ENCODE results near the gene SLC25A23.
A peak's percentile ranks its signal among the peaks of the same experiment; 100 is the strongest.

Gene SLC25A23

GRCh38 chr19:6424939-6425731 is 34.5 kb downstream of the SLC25A23 start:
- DNase-seq (ENCODE audit: low read depth), result peak; percentile 100

- DNase-seq (ENCODE audit: low read depth), result no peak
Observed at GRCh38 chr19:6424195-6424938, 35.2 kb downstream of the SLC25A23 start, which contains the start of gene KHSRP. KHSRP (minus strand) TSS chr19:6424811; CDS start chr19:6424701, 110 bp downstream.

GRCh38 chr19:6423499-6424194 is 35.9 kb downstream of the SLC25A23 start:
- peak; percentile 10 for DNase-seq (ENCODE audit: low read depth)

- DNase-seq (ENCODE audit: low read depth), result no peak
Observed at GRCh38 chr19:6421075-6422014, 38.2 kb downstream of the SLC25A23 start.

GRCh38 chr19:6418562-6418932 is 41.0 kb downstream of the SLC25A23 start:
- DNase-seq (ENCODE audit: low read depth), result no peak

- no peak for DNase-seq (ENCODE audit: low read depth)
Observed at GRCh38 chr19:6417713-6418561, 41.7 kb downstream of the SLC25A23 start.

GRCh38 chr19:6416658-6417405 is 42.8 kb downstream of the SLC25A23 start:
- DNase-seq (ENCODE audit: low read depth), result no peak

GRCh38 chr19:6415591-6416190 is 43.9 kb downstream of the SLC25A23 start:
- no peak for DNase-seq (ENCODE audit: low read depth)

- no peak for DNase-seq (ENCODE audit: low read depth)
Observed at GRCh38 chr19:6414793-6415590, 44.6 kb downstream of the SLC25A23 start.

- no peak for DNase-seq (ENCODE audit: low read depth)
Observed at GRCh38 chr19:6413721-6414643, 45.6 kb downstream of the SLC25A23 start.

GRCh38 chr19:6413291-6413690 is 46.3 kb downstream of the SLC25A23 start:
- DNase-seq (ENCODE audit: low read depth), result no peak

- DNase-seq (ENCODE audit: low read depth), result no peak
Observed at GRCh38 chr19:6412447-6413091, 47.0 kb downstream of the SLC25A23 start.

- no peak for DNase-seq (ENCODE audit: low read depth)
Observed at GRCh38 chr19:6412061-6412446, 47.5 kb downstream of the SLC25A23 start.

- DNase-seq (ENCODE audit: low read depth), result no peak
Observed at GRCh38 chr19:6409346-6409745, 50.2 kb downstream of the SLC25A23 start.

GRCh38 chr19:6406401-6406800 is 53.2 kb downstream of the SLC25A23 start:
- no peak for DNase-seq (ENCODE audit: low read depth)

- peak; percentile 60 for DNase-seq (ENCODE audit: low read depth)
Observed at GRCh38 chr19:6402837-6403608, 56.6 kb downstream of the SLC25A23 start.
